WTC11 (cell line): ENCODE data around the gene ZNF639.

Experiments
- CREB1 ChIP-seq: sonication (generic); formaldehyde crosslinking; IDR thresholded peaks from 2 replicates; pipeline ENCODE4 v1.8.0; 2023; ENCODE audit warnings: mild to moderate bottlenecking, missing genetic modification reagents
- GRHL2 ChIP-seq: fragments of 250-450 bp; sonication (Bioruptor Pico); IDR thresholded peaks from 2 replicates; pipeline ENCODE4 v1.8.0; 2022; ENCODE audit warnings: mild to moderate bottlenecking, moderate library complexity; ENCODE audit not compliant: insufficient replicate concordance, severe bottlenecking
- RELA ChIP-seq: sonication (generic); formaldehyde crosslinking; IDR thresholded peaks from 2 replicates; pipeline ENCODE4 v1.8.1; 2022; ENCODE audit warnings: missing genetic modification reagents, mild to moderate bottlenecking, borderline replicate concordance
- SP1 ChIP-seq: sonication (generic); formaldehyde crosslinking; conservative IDR thresholded peaks from 2 replicates; pipeline ENCODE4 v1.8.1; 2022; ENCODE audit warnings: missing genetic modification reagents
- TP53 ChIP-seq: sonication (generic); formaldehyde crosslinking; IDR thresholded peaks from 2 replicates; pipeline ENCODE4 v1.8.1; 2023; ENCODE audit warnings: mild to moderate bottlenecking, missing genetic modification reagents
- TF ChIP-seq, protein P1 (sequence below): sonication (generic); formaldehyde crosslinking; IDR thresholded peaks from 2 replicates; pipeline ENCODE4 v1.8.1; 2022; ENCODE audit warnings: missing genetic modification reagents, borderline replicate concordance
- TF ChIP-seq, protein P2 (sequence below): sonication (generic); formaldehyde crosslinking; IDR thresholded peaks from 2 replicates; pipeline ENCODE4 v1.8.1; 2022; ENCODE audit warnings: mild to moderate bottlenecking, missing genetic modification reagents, moderate library complexity, borderline replicate concordance
- TF ChIP-seq, protein P3 (sequence below): fragments of 200-600 bp; IDR thresholded peaks from 2 replicates; pipeline ENCODE4 v1.8.0; 2022; ENCODE audit warnings: antibody characterized with exemption
- TF ChIP-seq, protein P4 (sequence below): sonication (generic); formaldehyde crosslinking; IDR thresholded peaks from 2 replicates; pipeline ENCODE4 v1.8.0; 2022; ENCODE audit warnings: mild to moderate bottlenecking, missing genetic modification reagents

DNA sequence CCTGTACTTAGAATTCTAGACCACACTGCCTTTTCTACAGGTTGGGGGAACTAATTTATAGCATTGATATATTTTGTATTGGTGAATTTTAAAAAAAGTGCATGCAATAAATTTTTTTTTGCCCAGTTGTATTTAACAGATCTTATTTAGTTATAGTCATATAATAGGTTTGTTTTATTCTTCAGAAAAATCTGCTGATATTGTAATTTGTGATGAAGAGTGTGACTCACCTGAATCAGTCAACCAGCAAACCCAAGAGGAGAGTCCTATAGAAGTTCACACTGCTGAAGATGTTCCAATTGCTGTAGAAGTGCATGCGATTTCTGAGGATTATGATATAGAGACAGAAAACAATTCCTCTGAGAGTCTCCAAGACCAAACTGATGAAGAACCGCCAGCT is 10.3 kb downstream of the ZNF639 start:
- TF ChIP-seq, protein P1, sequence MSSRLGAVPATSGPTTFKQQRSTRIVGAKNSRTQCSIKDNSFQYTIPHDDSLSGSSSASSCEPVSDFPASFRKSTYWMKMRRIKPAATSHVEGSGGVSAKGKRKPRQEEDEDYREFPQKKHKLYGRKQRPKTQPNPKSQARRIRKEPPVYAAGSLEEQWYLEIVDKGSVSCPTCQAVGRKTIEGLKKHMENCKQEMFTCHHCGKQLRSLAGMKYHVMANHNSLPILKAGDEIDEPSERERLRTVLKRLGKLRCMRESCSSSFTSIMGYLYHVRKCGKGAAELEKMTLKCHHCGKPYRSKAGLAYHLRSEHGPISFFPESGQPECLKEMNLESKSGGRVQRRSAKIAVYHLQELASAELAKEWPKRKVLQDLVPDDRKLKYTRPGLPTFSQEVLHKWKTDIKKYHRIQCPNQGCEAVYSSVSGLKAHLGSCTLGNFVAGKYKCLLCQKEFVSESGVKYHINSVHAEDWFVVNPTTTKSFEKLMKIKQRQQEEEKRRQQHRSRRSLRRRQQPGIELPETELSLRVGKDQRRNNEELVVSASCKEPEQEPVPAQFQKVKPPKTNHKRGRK (CRISPR knock-in tag): no peak
- TF ChIP-seq, protein P2, sequence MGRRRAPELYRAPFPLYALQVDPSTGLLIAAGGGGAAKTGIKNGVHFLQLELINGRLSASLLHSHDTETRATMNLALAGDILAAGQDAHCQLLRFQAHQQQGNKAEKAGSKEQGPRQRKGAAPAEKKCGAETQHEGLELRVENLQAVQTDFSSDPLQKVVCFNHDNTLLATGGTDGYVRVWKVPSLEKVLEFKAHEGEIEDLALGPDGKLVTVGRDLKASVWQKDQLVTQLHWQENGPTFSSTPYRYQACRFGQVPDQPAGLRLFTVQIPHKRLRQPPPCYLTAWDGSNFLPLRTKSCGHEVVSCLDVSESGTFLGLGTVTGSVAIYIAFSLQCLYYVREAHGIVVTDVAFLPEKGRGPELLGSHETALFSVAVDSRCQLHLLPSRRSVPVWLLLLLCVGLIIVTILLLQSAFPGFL (CRISPR knock-in tag): no peak
- TF ChIP-seq CREB1 (CRISPR knock-in tag): no peak
- no peak for TF ChIP-seq GRHL2 (CRISPR knock-in tag)
- TF ChIP-seq, protein P3, sequence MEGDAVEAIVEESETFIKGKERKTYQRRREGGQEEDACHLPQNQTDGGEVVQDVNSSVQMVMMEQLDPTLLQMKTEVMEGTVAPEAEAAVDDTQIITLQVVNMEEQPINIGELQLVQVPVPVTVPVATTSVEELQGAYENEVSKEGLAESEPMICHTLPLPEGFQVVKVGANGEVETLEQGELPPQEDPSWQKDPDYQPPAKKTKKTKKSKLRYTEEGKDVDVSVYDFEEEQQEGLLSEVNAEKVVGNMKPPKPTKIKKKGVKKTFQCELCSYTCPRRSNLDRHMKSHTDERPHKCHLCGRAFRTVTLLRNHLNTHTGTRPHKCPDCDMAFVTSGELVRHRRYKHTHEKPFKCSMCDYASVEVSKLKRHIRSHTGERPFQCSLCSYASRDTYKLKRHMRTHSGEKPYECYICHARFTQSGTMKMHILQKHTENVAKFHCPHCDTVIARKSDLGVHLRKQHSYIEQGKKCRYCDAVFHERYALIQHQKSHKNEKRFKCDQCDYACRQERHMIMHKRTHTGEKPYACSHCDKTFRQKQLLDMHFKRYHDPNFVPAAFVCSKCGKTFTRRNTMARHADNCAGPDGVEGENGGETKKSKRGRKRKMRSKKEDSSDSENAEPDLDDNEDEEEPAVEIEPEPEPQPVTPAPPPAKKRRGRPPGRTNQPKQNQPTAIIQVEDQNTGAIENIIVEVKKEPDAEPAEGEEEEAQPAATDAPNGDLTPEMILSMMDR: no peak
- TF ChIP-seq RELA (CRISPR knock-in tag): no peak
- TF ChIP-seq SP1: no peak
- no peak for TF ChIP-seq TP53 (CRISPR knock-in tag)
- TF ChIP-seq, protein P4, sequence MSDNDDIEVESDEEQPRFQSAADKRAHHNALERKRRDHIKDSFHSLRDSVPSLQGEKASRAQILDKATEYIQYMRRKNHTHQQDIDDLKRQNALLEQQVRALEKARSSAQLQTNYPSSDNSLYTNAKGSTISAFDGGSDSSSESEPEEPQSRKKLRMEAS (CRISPR knock-in tag): no peak
